Panc1 (cell line): Measurements from ENCODE around the gene PARS2. TPM values are rescaled to one million over a fixed set of nuclear protein-coding genes. Genes with fewer than 3 reads are reported as not detected.

Experiments
- ATAC-seq: fragments of 200-7000 bp; cut with Tn5 transposase; 2 replicates; pipeline ENCODE4 v1.9.1; 2020; ENCODE audit warnings: mild to moderate bottlenecking, moderate library complexity
- BruUV-seq: library from RNA; stranded (reverse); fragments of 400-500 nt; replicated peaks from 2 replicates; lab custom pipeline; 2021; lab: Mats Ljungman, UMichigan
- CTCF ChIA-PET: fragments of 300-600 bp; sonication (Branson Sonifier 250); formaldehyde crosslinking; loops from one replicate; lab custom pipeline; 2022; ENCODE audit warnings: antibody characterized with exemption; lab: Charles Lee
- POLR2A ChIA-PET: fragments of 300-600 bp; sonication (Branson Sonifier 250); formaldehyde crosslinking; loops from one replicate; lab custom pipeline; 2022; ENCODE audit warnings: antibody characterized with exemption; lab: Charles Lee
- DNase-seq: peaks from one replicate; pipeline ENCODE4 v3.0.0-alpha.2; 2010; ENCODE audit warnings: low read depth, low spot score
- H3K27ac ChIP-seq: 2 replicates; pipeline ENCODE4 v1.5.1; 2011; ENCODE audit warnings: mild to moderate bottlenecking, low read length, inconsistent platforms
- H3K27me3 ChIP-seq: fragments of 200-500 bp; sonication (Bioruptor generic); 2 replicates; pipeline ENCODE4 v1.6.0; 2014; ENCODE audit warnings: low read length, inconsistent platforms; ENCODE audit not compliant: control insufficient read depth, insufficient read depth
- H3K36me3 ChIP-seq: fragments of 200-500 bp; sonication (Bioruptor generic); 2 replicates; pipeline ENCODE4 v1.5.1; 2014; ENCODE audit warnings: inconsistent platforms, mild to moderate bottlenecking, low read length, moderate library complexity; ENCODE audit not compliant: control insufficient read depth, insufficient read depth
- H3K4me1 ChIP-seq: 2 replicates; pipeline ENCODE4 v1.5.1; 2011; ENCODE audit warnings: inconsistent platforms, mild to moderate bottlenecking, low read length, moderate library complexity; ENCODE audit not compliant: control insufficient read depth, insufficient read depth
- H3K4me3 ChIP-seq, 2 experiments: 2 replicates each; pipeline ENCODE4 v1.5.1; 2011 to 2012; ENCODE audit warnings: low read depth in 2 of 2, low read length in 2 of 2, mild to moderate bottlenecking in 2 of 2, inconsistent platforms in 1 of 2, moderate library complexity in 1 of 2
- H3K9me3 ChIP-seq: fragments of 200-500 bp; sonication (Bioruptor generic); 2 replicates; pipeline ENCODE4 v1.5.1; 2014; ENCODE audit warnings: low read depth, mild to moderate bottlenecking, inconsistent platforms, low read length, moderate library complexity; ENCODE audit not compliant: control insufficient read depth, insufficient read depth
- CTCF ChIP-seq: fragments of 450-650 bp; IDR thresholded peaks from 2 replicates; pipeline ENCODE4 v1.5.1; 2017; ENCODE audit warnings: mild to moderate bottlenecking
- POLR2AphosphoS5 ChIP-seq: IDR thresholded peaks from 2 replicates; pipeline ENCODE4 v1.6.1; 2012; ENCODE audit warnings: mild to moderate bottlenecking, low read depth, low read length, moderate library complexity
- REST ChIP-seq, 2 experiments: IDR thresholded peaks; 2 replicates each; pipeline ENCODE4 v1.6.1; 2011 to 2012; ENCODE audit warnings: low read depth in 2 of 2, control low read depth in 1 of 2, low read length in 1 of 2, mild to moderate bottlenecking in 1 of 2, moderate library complexity in 1 of 2; ENCODE audit not compliant: insufficient read depth in 1 of 2
- SIN3A ChIP-seq: IDR thresholded peaks from 2 replicates; pipeline ENCODE4 v1.6.1; 2012; ENCODE audit warnings: low read depth, mild to moderate bottlenecking, low read length, moderate library complexity, borderline replicate concordance; ENCODE audit not compliant: insufficient read depth
- TCF7L2 ChIP-seq: IDR thresholded peaks from 2 replicates; pipeline ENCODE4 v1.6.1; 2011; ENCODE audit warnings: mild to moderate bottlenecking, low read depth, low read length, inconsistent platforms
- in situ Hi-C: cut with HindIII; loops from 2 replicates; pipeline ENCODE4 v1.10.0; 2016; ENCODE audit warnings: low sequenced_read_pairs, low pct_unique_long_range_greater_than_20kb
- intact Hi-C: fragments of 100-400 bp; cut with micrococcal nuclease; formaldehyde crosslinking; loops from one replicate; pipeline ENCODE4 v1.10.0; 2022; ENCODE audit not compliant: unreplicated experiment
- total RNA-seq: library from RNA; stranded (reverse); gene quantifications from one replicate; pipeline ENCODE4 v1.2.1, GENCODE V29; 2021; ENCODE audit not compliant: unreplicated experiment

Gene PARS2
- total RNA-seq, 1 experiment from 2014 or later = 4.4 TPM

GRCh38 chr1:54782588-54782987, 18.3 kb upstream of the PARS2 start:
- in situ Hi-C loops = no loop called here
- no TSS peak for BruUV-seq
- ChIA-PET POLR2A (no interaction called here), CTCF (no interaction called here)
- no peaks in the 10 kb centered on the region for H3K4me1 ChIP-seq
- no peak for ATAC-seq
- no peak overlapping the region for H3K4me3 ChIP-seq
- H3K27me3 ChIP-seq = no peaks in the 10 kb centered on the region
- TF ChIP-seq SIN3A = no peak
- no peak for TF ChIP-seq POLR2AphosphoS5
- no peak for TF ChIP-seq REST (IDR thresholded peaks at IDR 0.05; ENCODE audit: insufficient read depth in 1 of 2, low read depth in 2 of 2, low read length in 1 of 2)
- TF ChIP-seq CTCF = no peak
- TF ChIP-seq TCF7L2 = no peak
- DNase-seq = no peak
- no peak overlapping the region for H3K27ac ChIP-seq
- no peaks in the 10 kb centered on the region for H3K9me3 ChIP-seq
- H3K36me3 ChIP-seq = no peaks in the 10 kb centered on the region
- intact Hi-C loops = no loop called here

- Histone ChIP-seq H3K27ac (no peak overlapping the region), H3K4me1 (no peaks in the 10 kb centered on the region), H3K36me3 (no peaks in the 10 kb centered on the region), H3K4me3 (no peak overlapping the region), H3K9me3 (no peaks in the 10 kb centered on the region), H3K27me3 (no peaks in the 10 kb centered on the region)
- no peak for ATAC-seq
- ChIA-PET POLR2A (no interaction called here), CTCF (no interaction called here)
- in situ Hi-C loops = no loop called here
- intact Hi-C loops = no loop called here
- no peak for DNase-seq
- BruUV-seq = no TSS peak
- no peak for TF ChIP-seq REST (IDR thresholded peaks at IDR 0.05; ENCODE audit: insufficient read depth in 1 of 2, low read depth in 2 of 2, low read length in 1 of 2)
- no peak for TF ChIP-seq CTCF
- TF ChIP-seq SIN3A = no peak
- TF ChIP-seq TCF7L2 = no peak
- TF ChIP-seq POLR2AphosphoS5 = no peak
Observed at GRCh38 chr1:54782156-54782555, 17.8 kb upstream of the PARS2 start.
